ACC112 (cell line): ENCODE results near the gene SPATA31C2.
"Not testable (repeated sequence)": the region's sequence is repeated elsewhere in the genome, so short reads cannot be mapped to it uniquely, and the experiment has no call there.

Source experiments
- H2AFZ ChIP-seq: fragments of 200-600 bp; sonication (generic); one replicate; pipeline ENCODE4 v1.6.0; 2017; ENCODE audit warnings: antibody characterized with exemption, low read length; ENCODE audit not compliant: unreplicated experiment
- H3K27ac ChIP-seq: fragments of 200-600 bp; sonication (generic); 2 replicates; pipeline ENCODE4 v1.5.1; 2014; ENCODE audit warnings: low read depth, mild to moderate bottlenecking, antibody characterized with exemption, low read length, moderate library complexity
- H3K27me3 ChIP-seq: fragments of 200-600 bp; sonication (generic); 2 replicates; pipeline ENCODE4 v1.6.1; 2014; ENCODE audit warnings: mild to moderate bottlenecking, antibody characterized with exemption, low read length, moderate library complexity, mixed read lengths; ENCODE audit not compliant: insufficient read depth
- H3K36me3 ChIP-seq: fragments of 200-600 bp; sonication (generic); 2 replicates; pipeline ENCODE4 v1.6.1; 2016; ENCODE audit warnings: mild to moderate bottlenecking, antibody characterized with exemption, low read length, moderate library complexity, mixed read lengths; ENCODE audit not compliant: insufficient read depth
- H3K4me1 ChIP-seq: fragments of 200-600 bp; sonication (generic); one replicate; pipeline ENCODE4 v1.6.1; 2016; ENCODE audit warnings: low read length, mixed read lengths; ENCODE audit not compliant: insufficient read depth, unreplicated experiment, control insufficient read depth
- H3K4me3 ChIP-seq: fragments of 200-600 bp; sonication (generic); 2 replicates; pipeline ENCODE4 v1.5.1; 2014; ENCODE audit warnings: mild to moderate bottlenecking, low read depth, low read length
- H3K79me2 ChIP-seq: fragments of 200-600 bp; sonication (generic); one replicate; pipeline ENCODE4 v1.6.0; 2016; ENCODE audit warnings: low read length; ENCODE audit not compliant: control insufficient read depth, unreplicated experiment, insufficient read depth

SPATA31C2 gene

DNA sequence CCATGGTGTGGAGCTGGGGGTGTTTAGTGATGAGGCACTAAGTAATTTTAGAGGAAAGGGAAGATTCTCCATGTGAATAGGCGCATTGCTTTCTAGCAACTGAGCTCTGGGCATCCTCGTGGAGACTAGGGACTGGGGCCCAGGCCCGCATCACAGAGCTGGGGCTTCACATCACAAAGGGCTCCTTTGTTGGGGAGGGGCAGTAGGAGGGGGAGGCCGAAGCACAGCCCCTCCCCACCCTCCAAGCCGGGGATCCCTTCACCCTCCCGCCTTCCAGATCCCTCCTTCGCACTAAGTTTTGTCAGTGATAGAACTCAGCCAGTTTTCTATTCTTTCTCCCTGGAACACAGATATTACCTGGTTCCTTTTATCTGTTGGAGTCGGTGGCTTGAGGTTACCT, at the start of gene SPATA31C2:
Gene SPATA31C2, minus strand, starts transcription at position 101 of the 400 bp plus-strand sequence. Its CDS starts 29 bp downstream, at position 72.
- not testable (repeated sequence) for H3K4me3 ChIP-seq, H3K4me1 ChIP-seq, H2AFZ ChIP-seq, H3K79me2 ChIP-seq, H3K36me3 ChIP-seq, H3K27me3 ChIP-seq, H3K27ac ChIP-seq

DNA sequence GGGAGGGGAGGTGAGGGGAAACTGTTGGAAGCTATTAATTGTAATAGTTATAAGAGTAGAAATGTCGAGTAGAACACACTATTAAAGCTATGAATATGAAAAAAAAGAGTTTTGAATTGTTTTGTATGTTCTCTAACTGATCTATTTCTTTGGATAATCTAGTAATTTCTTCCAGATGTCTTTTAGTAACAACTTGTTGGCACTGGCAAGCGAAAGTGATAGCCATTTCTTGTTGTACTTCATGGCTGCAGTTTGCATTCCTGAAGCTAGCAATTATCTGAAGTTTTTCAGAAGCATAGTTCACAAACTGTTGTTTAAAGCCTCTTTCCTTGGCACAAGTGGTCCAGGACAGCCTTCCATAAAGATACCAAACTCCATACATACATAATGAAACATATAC, 49.4 kb upstream of the SPATA31C2 start:
- H3K27me3 ChIP-seq: peaks cover 18% of the 10 kb centered on the region; the same call in 1 of the 2 replicates
- no peaks in the 10 kb centered on the region for H3K36me3 ChIP-seq
- no peak overlapping the region for H3K27ac ChIP-seq
- no peaks in the 10 kb centered on the region for H3K79me2 ChIP-seq
- no peak overlapping the region for H2AFZ ChIP-seq
- no peaks in the 10 kb centered on the region for H3K4me1 ChIP-seq
- H3K4me3 ChIP-seq: no peak overlapping the region

- peaks cover 18% of the 10 kb centered on the region; the same call in 1 of the 2 replicates for H3K27me3 ChIP-seq
- H2AFZ ChIP-seq: no peak overlapping the region
- no peak overlapping the region for H3K4me3 ChIP-seq
- H3K36me3 ChIP-seq: no peaks in the 10 kb centered on the region
- H3K4me1 ChIP-seq: no peaks in the 10 kb centered on the region
- H3K27ac ChIP-seq: no peak overlapping the region
- no peaks in the 10 kb centered on the region for H3K79me2 ChIP-seq
These were observed 48.3 kb upstream of the SPATA31C2 start for GRCh38 chr9:88186495-88187110.

DNA sequence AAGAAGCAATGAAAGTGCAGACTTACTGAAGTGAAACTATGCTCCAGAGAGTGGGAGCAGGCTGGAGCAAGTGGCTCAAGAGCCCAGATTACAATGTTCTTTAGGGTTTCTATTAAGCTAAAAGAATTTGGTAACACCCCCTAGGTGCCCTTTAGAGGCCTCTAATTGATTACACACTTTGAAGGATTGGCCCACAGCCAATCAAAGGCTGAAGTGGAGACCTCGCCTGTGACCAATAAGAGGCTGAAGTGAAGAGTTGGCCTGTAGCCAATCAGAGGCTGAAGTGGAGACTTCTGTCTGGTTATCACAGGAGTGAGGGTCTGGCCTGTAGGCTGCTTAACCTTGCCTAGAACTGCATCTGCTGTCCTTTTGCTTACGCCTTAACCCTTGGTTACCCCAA, 46.7 kb upstream of the SPATA31C2 start:
- Histone ChIP-seq H3K27me3 (peaks cover 13% of the 10 kb centered on the region; the same call in 1 of the 2 replicates), H3K36me3 (no peaks in the 10 kb centered on the region), H3K4me1 (no peaks in the 10 kb centered on the region), H2AFZ (no peak overlapping the region), H3K27ac (no peak overlapping the region), H3K79me2 (no peaks in the 10 kb centered on the region), H3K4me3 (no peak overlapping the region)

- Histone ChIP-seq H3K4me3 (no peak overlapping the region), H3K79me2 (no peaks in the 10 kb centered on the region), H3K36me3 (no peaks in the 10 kb centered on the region), H2AFZ (no peak overlapping the region), H3K4me1 (no peaks in the 10 kb centered on the region), H3K27me3 (peaks cover 3% of the 10 kb centered on the region; the same call in 1 of the 2 replicates), H3K27ac (no peak overlapping the region)
These were observed 45.7 kb upstream of the SPATA31C2 start for GRCh38 chr9:88183798-88184495.

DNA sequence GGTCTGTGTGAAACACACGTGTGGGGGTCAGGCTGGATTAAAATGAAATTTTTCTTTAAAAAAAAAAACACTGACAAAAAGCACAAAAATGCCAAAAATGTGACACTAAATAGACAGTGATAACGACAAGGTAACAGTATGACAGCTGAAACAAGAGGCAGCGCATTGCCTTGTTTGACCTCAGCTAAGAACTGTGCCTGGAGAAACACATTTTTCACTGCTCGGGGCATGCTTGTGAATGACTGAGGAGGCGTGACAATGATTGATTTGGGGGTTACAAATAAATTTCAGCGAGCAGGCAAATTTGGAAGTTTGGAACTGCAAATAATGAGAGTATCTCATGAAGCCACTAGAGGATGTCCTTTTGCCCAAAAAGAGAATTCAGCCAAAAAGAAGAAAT, 44.2 kb upstream of the SPATA31C2 start:
- Histone ChIP-seq H2AFZ (no peak overlapping the region), H3K27me3 (0 out of 2 replicates have a peak, but pooled peaks cover 2% of the 10 kb centered on the region), H3K79me2 (no peaks in the 10 kb centered on the region), H3K4me1 (no peaks in the 10 kb centered on the region), H3K36me3 (no peaks in the 10 kb centered on the region), H3K4me3 (no peak overlapping the region), H3K27ac (no peak overlapping the region)

GRCh38 chr9:88180081-88180765, 41.9 kb upstream of the SPATA31C2 start:
- Histone ChIP-seq H3K36me3 (no peaks in the 10 kb centered on the region), H3K27me3 (peaks cover 20% of the 10 kb centered on the region), H3K4me1 (no peaks in the 10 kb centered on the region), H2AFZ (no peak overlapping the region), H3K27ac (no peak overlapping the region), H3K4me3 (no peak overlapping the region), H3K79me2 (no peaks in the 10 kb centered on the region)

DNA sequence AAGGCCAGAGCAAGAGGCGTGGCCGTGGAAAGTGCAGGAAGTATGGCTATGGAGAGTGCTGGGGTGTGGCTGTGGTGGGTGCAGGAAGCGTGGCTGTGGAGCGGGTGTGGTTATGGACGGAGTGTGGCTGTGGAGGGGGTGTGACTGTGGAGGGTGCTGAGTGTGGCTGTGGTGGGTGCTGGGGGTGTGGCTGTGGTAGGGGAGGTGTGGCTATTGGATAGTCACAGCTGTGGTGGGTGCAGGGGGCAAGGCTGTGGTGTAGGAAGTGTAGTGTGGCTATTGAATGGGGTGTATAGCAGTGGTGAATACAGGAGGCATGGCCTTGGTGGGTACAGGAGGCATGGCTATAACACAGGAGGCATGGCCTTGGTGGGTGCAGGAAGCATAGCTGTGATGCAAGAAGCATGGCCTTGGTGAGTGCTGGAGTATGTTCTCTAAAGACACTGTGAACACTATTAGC, 40.8 kb upstream of the SPATA31C2 start:
- Histone ChIP-seq H3K27ac (no peak overlapping the region), H3K4me1 (no peaks in the 10 kb centered on the region), H3K79me2 (no peaks in the 10 kb centered on the region), H3K27me3 (peaks cover 26% of the 10 kb centered on the region), H3K4me3 (no peak overlapping the region), H3K36me3 (no peaks in the 10 kb centered on the region), H2AFZ (no peak overlapping the region)

GRCh38 chr9:88178641-88179040, 40.4 kb upstream of the SPATA31C2 start:
- H3K27me3 ChIP-seq: peaks cover 26% of the 10 kb centered on the region
- no peaks in the 10 kb centered on the region for H3K36me3 ChIP-seq
- H3K79me2 ChIP-seq: no peaks in the 10 kb centered on the region
- H3K4me1 ChIP-seq: no peaks in the 10 kb centered on the region
- no peak overlapping the region for H3K27ac ChIP-seq
- H2AFZ ChIP-seq: peak overlapping the region; percentile 32
- H3K4me3 ChIP-seq: no peak overlapping the region

DNA sequence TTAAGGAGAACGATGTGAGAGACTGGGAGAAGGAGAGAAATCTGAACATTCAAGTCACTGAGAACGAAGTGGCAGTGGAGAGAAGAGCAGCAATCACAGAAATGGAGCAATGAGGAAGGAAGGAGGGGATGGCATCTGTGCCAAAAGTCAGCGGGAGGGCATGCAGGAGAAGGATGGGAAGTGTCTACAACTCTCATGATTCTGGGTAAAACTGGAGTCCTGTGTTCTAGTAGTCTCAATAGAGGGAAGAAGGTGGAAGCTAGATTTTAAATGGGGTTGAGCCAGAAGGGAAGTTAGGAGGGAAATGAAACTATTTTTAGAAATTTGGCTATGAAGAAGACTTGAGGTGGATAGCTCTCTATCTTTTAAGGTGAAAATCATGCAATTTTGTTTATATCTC, 39.1 kb upstream of the SPATA31C2 start:
- H3K4me1 ChIP-seq: no peaks in the 10 kb centered on the region
- H3K79me2 ChIP-seq: no peaks in the 10 kb centered on the region
- no peaks in the 10 kb centered on the region for H3K36me3 ChIP-seq
- peaks cover 26% of the 10 kb centered on the region for H3K27me3 ChIP-seq
- H3K27ac ChIP-seq: no peak overlapping the region
- no peak overlapping the region for H2AFZ ChIP-seq
- no peak overlapping the region for H3K4me3 ChIP-seq
